H9 (cell line): ENCODE measurements around the gene ATAD2B. TPM values are rescaled to one million over a fixed set of nuclear protein-coding genes. Genes with fewer than 3 reads are reported as not detected.

Source experiments
- DNase-seq: peaks from one replicate; pipeline ENCODE4 v3.0.0-alpha.2; 2017
- H2AFZ ChIP-seq: one replicate; pipeline ENCODE4 v1.6.1; 2013; ENCODE audit warnings: mild to moderate bottlenecking, low read length, control low read depth, moderate library complexity
- H2AK5ac ChIP-seq: 2 replicates; pipeline ENCODE4 v1.6.1; 2013; ENCODE audit warnings: low read length, control low read depth, mixed read lengths; ENCODE audit not compliant: insufficient read length
- H2BK120ac ChIP-seq: one replicate; pipeline ENCODE4 v1.6.1; 2013; ENCODE audit warnings: low read depth, mild to moderate bottlenecking, low read length, control low read depth, inconsistent platforms; ENCODE audit not compliant: poor library complexity, severe bottlenecking
- H2BK12ac ChIP-seq: 2 replicates; pipeline ENCODE4 v1.6.1; 2013; ENCODE audit warnings: low read length, control low read depth, mixed read lengths, low read depth; ENCODE audit not compliant: insufficient read length
- H2BK15ac ChIP-seq: 2 replicates; pipeline ENCODE4 v1.6.1; 2013; ENCODE audit warnings: low read depth, low read length, control low read depth
- H2BK20ac ChIP-seq: one replicate; pipeline ENCODE4 v1.6.1; 2013; ENCODE audit warnings: low read depth, mild to moderate bottlenecking, low read length, control low read depth, inconsistent platforms; ENCODE audit not compliant: poor library complexity, severe bottlenecking
- H2BK5ac ChIP-seq: 2 replicates; pipeline ENCODE4 v1.6.1; 2013; ENCODE audit warnings: low read length, control low read depth, mixed read lengths; ENCODE audit not compliant: insufficient read length
- H3K14ac ChIP-seq: 2 replicates; pipeline ENCODE4 v1.6.1; 2013; ENCODE audit warnings: low read length, control low read depth; ENCODE audit not compliant: insufficient read depth
- H3K18ac ChIP-seq: 2 replicates; pipeline ENCODE4 v1.6.1; 2013; ENCODE audit warnings: low read depth, mild to moderate bottlenecking, mixed read lengths, low read length, control low read depth; ENCODE audit not compliant: insufficient read length
- H3K23ac ChIP-seq: 2 replicates; pipeline ENCODE4 v1.6.1; 2013; ENCODE audit warnings: low read length, control low read depth, mixed read lengths, low read depth; ENCODE audit not compliant: insufficient read length
- H3K23me2 ChIP-seq: 2 replicates; pipeline ENCODE4 v1.6.1; 2013; ENCODE audit warnings: low read depth, mild to moderate bottlenecking, mixed read lengths, low read length, control low read depth; ENCODE audit not compliant: insufficient read length, poor library complexity, severe bottlenecking
- H3K27ac ChIP-seq: 2 replicates; pipeline ENCODE4 v1.5.1; 2013; ENCODE audit warnings: low read length, control low read depth, mixed read lengths, low read depth; ENCODE audit not compliant: insufficient read length
- H3K27me3 ChIP-seq: 2 replicates; pipeline ENCODE4 v1.6.1; 2013; ENCODE audit warnings: low read length, control low read depth, inconsistent platforms; ENCODE audit not compliant: insufficient read depth
- H3K4ac ChIP-seq: 2 replicates; pipeline ENCODE4 v1.6.1; 2013; ENCODE audit warnings: low read depth, mild to moderate bottlenecking, control low read depth, inconsistent platforms, low read length, moderate library complexity
- H3K4me1 ChIP-seq: 2 replicates; pipeline ENCODE4 v1.6.1; 2013; ENCODE audit warnings: low read length, control low read depth, inconsistent platforms; ENCODE audit not compliant: insufficient read depth
- H3K4me2 ChIP-seq: 2 replicates; pipeline ENCODE4 v1.6.1; 2013; ENCODE audit warnings: low read length, control low read depth, mixed read lengths; ENCODE audit not compliant: insufficient read length, insufficient read depth
- H3K56ac ChIP-seq: 2 replicates; pipeline ENCODE4 v1.6.1; 2013; ENCODE audit warnings: low read depth, mild to moderate bottlenecking, mixed read lengths, low read length, control low read depth; ENCODE audit not compliant: insufficient read length
- H3K79me1 ChIP-seq: 2 replicates; pipeline ENCODE4 v1.6.1; 2013; ENCODE audit warnings: low read depth, mild to moderate bottlenecking, moderate library complexity, low read length, control low read depth, inconsistent platforms; ENCODE audit not compliant: insufficient read depth, poor library complexity, severe bottlenecking
- H3K79me2 ChIP-seq: 2 replicates; pipeline ENCODE4 v1.6.1; 2013; ENCODE audit warnings: low read length, control low read depth, inconsistent platforms; ENCODE audit not compliant: insufficient read depth
- H3K9ac ChIP-seq: 2 replicates; pipeline ENCODE4 v1.6.1; 2013; ENCODE audit warnings: low read length, control low read depth, mixed read lengths; ENCODE audit not compliant: insufficient read length; ENCODE audit errors: extremely low read depth
- H3K9me3 ChIP-seq: one replicate; pipeline ENCODE4 v1.6.1; 2013; ENCODE audit warnings: low read depth, low read length, inconsistent platforms; ENCODE audit not compliant: control insufficient read depth
- H3T11ph ChIP-seq: one replicate; pipeline ENCODE4 v1.6.1; 2013; ENCODE audit warnings: mild to moderate bottlenecking, low read length, control low read depth, inconsistent platforms
- H4K20me1 ChIP-seq: one replicate; pipeline ENCODE4 v1.6.1; 2013; ENCODE audit not compliant: control insufficient read depth, insufficient read length, insufficient read depth
- H4K5ac ChIP-seq: 2 replicates; pipeline ENCODE4 v1.6.1; 2013; ENCODE audit warnings: low read depth, mild to moderate bottlenecking, mixed read lengths, low read length, control low read depth; ENCODE audit not compliant: insufficient read length
- H4K8ac ChIP-seq: replicated peaks from 2 replicates; pipeline ENCODE4 v1.6.1; 2013; ENCODE audit warnings: low read length, control low read depth, mixed read lengths, low read depth; ENCODE audit not compliant: insufficient read length
- H4K91ac ChIP-seq: 2 replicates; pipeline ENCODE4 v1.6.1; 2013; ENCODE audit warnings: low read depth, mild to moderate bottlenecking, moderate library complexity, mixed read lengths, low read length, control low read depth; ENCODE audit not compliant: insufficient read length
- H3K27ac Mint-ChIP-seq, 3 experiments: 2 replicates in 2 of 3; 3 replicates in 1 of 3; pipeline ENCODE4 v1.8.0; 2020 to 2021; ENCODE audit warnings: mixed read lengths in 3 of 3, mild to moderate bottlenecking in 1 of 3, moderate library complexity in 1 of 3
- H3K27me3 Mint-ChIP-seq: 2 replicates; pipeline ENCODE4 v1.8.0; 2021; ENCODE audit warnings: low read depth, mild to moderate bottlenecking, moderate library complexity, mixed read lengths
- H3K36me3 Mint-ChIP-seq, 3 experiments: 2 replicates in 2 of 3; 3 replicates in 1 of 3; pipeline ENCODE4 v1.8.0; 2020 to 2021; ENCODE audit warnings: low read depth in 3 of 3, mixed read lengths in 3 of 3; ENCODE audit not compliant: insufficient read depth in 1 of 3
- H3K4me1 Mint-ChIP-seq, 2 experiments: 2 replicates each; pipeline ENCODE4 v1.8.0; 2020; ENCODE audit warnings: mixed read lengths in 2 of 2
- H3K4me3 Mint-ChIP-seq, 2 experiments: 2 replicates in 1 of 2; 3 replicates in 1 of 2; pipeline ENCODE4 v1.8.0; 2020 to 2021; ENCODE audit warnings: mild to moderate bottlenecking in 2 of 2, mixed read lengths in 2 of 2, moderate library complexity in 1 of 2
- H3K9me3 Mint-ChIP-seq, 2 experiments: 2 replicates in 1 of 2; 3 replicates in 1 of 2; pipeline ENCODE4 v1.8.0; 2020; ENCODE audit warnings: mild to moderate bottlenecking in 2 of 2, mixed read lengths in 2 of 2, moderate library complexity in 1 of 2
- CTCF ChIP-seq: fragments of 200-600 bp; sonication (generic); conservative IDR thresholded peaks from 3 replicates; pipeline ENCODE4 v1.8.0; 2021; ENCODE audit warnings: antibody characterized with exemption, mild to moderate bottlenecking
- WGBS: extraction: QIAGEN DNeasy Blood & Tissue Kit; methylation state at CpG from one replicate; pipeline ENCODE4 v1.1.7; 2013; ENCODE audit warnings: missing lambda C conversion rate, low lambda C conversion rate, mixed read lengths; ENCODE audit not compliant: insufficient read length; ENCODE audit errors: extremely low coverage; 5-methylcytosine and 5-hydroxymethylcytosine counted together
- total RNA-seq: library from RNA; stranded (reverse); gene quantifications from 2 replicates; pipeline ENCODE4 v1.2.1, GENCODE V29; 2021

The ATAD2B gene
- total RNA-seq, 1 experiment from 2014 or later, result 21.4 TPM

- H3K27me3 Mint-ChIP-seq, result no peaks in the 10 kb centered on the region
- peak overlapping the region; percentile 96 to 99 for H3K4me3 Mint-ChIP-seq
- peaks cover 3 to 15% (median 5%) of the 10 kb centered on the region in 3 experiments; a peak in 5 of 7 replicates for H3K36me3 Mint-ChIP-seq
- Histone ChIP-seq H3K9me3 (no peaks in the 10 kb centered on the region), H3K4me2 (peak overlapping the region; percentile 96), H3K79me2 (peaks cover 10% of the 10 kb centered on the region; the same call in 1 of the 2 replicates), H3K23me2 (peaks cover 10% of the 10 kb centered on the region), H3K9ac (peak overlapping the region; percentile 96), H3K18ac (peak overlapping the region; percentile 97), H3K23ac (no peak overlapping the region), H4K91ac (peak overlapping the region; percentile 92), H3T11ph (no peak overlapping the region), H3K4me1 (no peaks in the 10 kb centered on the region; the same call in 1 of the 2 replicates), H3K56ac (no peak overlapping the region), H2BK12ac (no peak overlapping the region), H2BK5ac (peak overlapping the region; percentile 20), H4K5ac (peak overlapping the region; percentile 44), H4K8ac (no peak overlapping the region), H2BK120ac (peak overlapping the region; percentile 49), H2BK15ac (no peak overlapping the region), H4K20me1 (no peaks in the 10 kb centered on the region), H3K79me1 (no peaks in the 10 kb centered on the region), H3K14ac (peak overlapping the region; percentile 99), H2AK5ac (no peak overlapping the region), H2BK20ac (no peak overlapping the region), H3K4ac (peak overlapping the region; percentile 73), H3K27ac (peak overlapping the region; percentile 15), H2AFZ (no peak overlapping the region), H3K27me3 (no peaks in the 10 kb centered on the region)
- DNase-seq, result peak; percentile 46
- WGBS, result no CpG with 5 or more reads among the region's 39 CpGs
- peaks cover 16 to 20% of the 10 kb centered on the region in 2 experiments for H3K4me1 Mint-ChIP-seq
- no peaks in the 10 kb centered on the region for H3K9me3 Mint-ChIP-seq
- TF ChIP-seq CTCF, result no peak
- peak overlapping the region; percentile 97 to 99 (median 97); a peak in 6 of 7 replicates for H3K27ac Mint-ChIP-seq
Measured at GRCh38 chr2:23926290-23926749, 603 bp downstream of the ATAD2B start.
